Activated CD4-positive, alpha-beta memory T cell treated with anti-CD3 and anti-CD28 coated beads, Interleukin-2, amount 10 ng/mL, durations not matched to agents 7 days and 5 days (primary cell): ENCODE data around the gene MRPS31. TPM values are rescaled to one million over a fixed set of nuclear protein-coding genes. Genes with fewer than 3 reads are reported as not detected.
A peak's percentile ranks its signal among the peaks of the same experiment; 100 is the strongest.
"Not testable (repeated sequence)": the region's sequence is repeated elsewhere in the genome, so short reads cannot be mapped to it uniquely, and the experiment has no call there.

Experiments used
- CTCF ChIA-PET: fragments of 350-600 bp; sonication (Branson Sonifier 250); formaldehyde crosslinking; loops from one replicate; lab custom pipeline; 2021; ENCODE audit warnings: antibody characterized with exemption, inconsistent platforms; lab: Charles Lee
- POLR2A ChIA-PET: fragments of 350-600 bp; sonication (Branson Sonifier 250); formaldehyde crosslinking; loops from one replicate; lab custom pipeline; 2021; ENCODE audit warnings: antibody characterized with exemption; lab: Charles Lee
- DNase-seq: peaks from one replicate; pipeline ENCODE4 v3.0.0-alpha.2; 2020
- H3K27ac Mint-ChIP-seq: one replicate; pipeline ENCODE4 v1.8.0; 2021; ENCODE audit warnings: mild to moderate bottlenecking, mixed read lengths
- H3K27me3 Mint-ChIP-seq: one replicate; pipeline ENCODE4 v1.8.0; 2021; ENCODE audit warnings: mixed read lengths
- H3K36me3 Mint-ChIP-seq: one replicate; pipeline ENCODE4 v1.8.0; 2021; ENCODE audit warnings: low read depth, mixed read lengths
- H3K4me1 Mint-ChIP-seq: one replicate; pipeline ENCODE4 v1.8.0; 2021; ENCODE audit warnings: mixed read lengths
- H3K4me3 Mint-ChIP-seq: one replicate; pipeline ENCODE4 v1.8.0; 2021; ENCODE audit warnings: mild to moderate bottlenecking, mixed read lengths
- H3K9me3 Mint-ChIP-seq: one replicate; pipeline ENCODE4 v1.8.0; 2021; ENCODE audit warnings: mixed read lengths
- total RNA-seq, 2 experiments: library from RNA; stranded (reverse); gene quantifications; one replicate each; pipeline ENCODE4 v1.2.3, GENCODE V29; 2021

MRPS31 gene
- total RNA-seq, 2 experiments from 2014 or later = 31.5 to 34.0 TPM

GRCh38 chr13:40786568-40786996 is 15.6 kb upstream of the MRPS31 start:
- Mint-ChIP-seq H3K27me3 (no peaks in the 10 kb centered on the region), H3K4me1 (peaks cover 31% of the 10 kb centered on the region), H3K9me3 (no peaks in the 10 kb centered on the region), H3K27ac (peak overlapping the region; percentile 73), H3K4me3 (no peak overlapping the region), H3K36me3 (no peaks in the 10 kb centered on the region)
- POLR2A ChIA-PET = interaction anchor here (1.2 kb wide), 1 partner anchor 274 kb away, joined by 3 read pairs; the partner anchor contains the start of gene WBP4
- CTCF ChIA-PET = interaction anchor here (0.7 to 1.8 kb wide), 3 partner anchors 9 to 101 kb away, joined by 3 to 19 read pairs (median 5); no protein-coding TSS in a partner anchor
- DNase-seq = peak; percentile 35

- Mint-ChIP-seq H3K36me3 (no peaks in the 10 kb centered on the region), H3K27ac (no peak overlapping the region), H3K4me3 (no peak overlapping the region), H3K9me3 (no peaks in the 10 kb centered on the region), H3K27me3 (no peaks in the 10 kb centered on the region), H3K4me1 (peaks cover 28% of the 10 kb centered on the region)
- DNase-seq = no peak
- CTCF ChIA-PET = no interaction called here
- POLR2A ChIA-PET = no interaction called here
Measured at GRCh38 chr13:40784540-40784939, 13.6 kb upstream of the MRPS31 start.

GRCh38 chr13:40782971-40783370 is 12.0 kb upstream of the MRPS31 start:
- CTCF ChIA-PET = interaction anchor here (0.6 to 1.2 kb wide), 2 partner anchors 11 to 137 kb away, joined by 3 to 4 read pairs; no protein-coding TSS in a partner anchor
- H3K4me1 Mint-ChIP-seq = peaks cover 26% of the 10 kb centered on the region
- H3K27me3 Mint-ChIP-seq, DNase-seq, H3K9me3 Mint-ChIP-seq, H3K27ac Mint-ChIP-seq, POLR2A ChIA-PET, H3K36me3 Mint-ChIP-seq, H3K4me3 Mint-ChIP-seq: not testable (repeated sequence)

- no peaks in the 10 kb centered on the region for H3K9me3 Mint-ChIP-seq
- ChIA-PET CTCF (no interaction called here), POLR2A (interaction anchor here (0.6 kb wide), 1 partner anchor 683 kb away, joined by 3 read pairs; no protein-coding TSS in a partner anchor)
- no peak overlapping the region for H3K4me3 Mint-ChIP-seq
- H3K27ac Mint-ChIP-seq = no peak overlapping the region
- DNase-seq = no peak
- H3K36me3 Mint-ChIP-seq = no peaks in the 10 kb centered on the region
- peaks cover 26% of the 10 kb centered on the region for H3K4me1 Mint-ChIP-seq
- no peaks in the 10 kb centered on the region for H3K27me3 Mint-ChIP-seq
Measured at GRCh38 chr13:40781717-40782116, 10.7 kb upstream of the MRPS31 start.

- ChIA-PET POLR2A (no interaction called here), CTCF (interaction anchor here (1.2 kb wide), 1 partner anchor 31 kb away, joined by 3 read pairs; no protein-coding TSS in a partner anchor)
- H3K4me1 Mint-ChIP-seq = peaks cover 27% of the 10 kb centered on the region
- no peaks in the 10 kb centered on the region for H3K36me3 Mint-ChIP-seq
- no peaks in the 10 kb centered on the region for H3K9me3 Mint-ChIP-seq
- H3K27ac Mint-ChIP-seq = no peak overlapping the region
- no peak overlapping the region for H3K4me3 Mint-ChIP-seq
- no peak for DNase-seq
- H3K27me3 Mint-ChIP-seq = no peaks in the 10 kb centered on the region
Measured at GRCh38 chr13:40780822-40781401, 9.9 kb upstream of the MRPS31 start.

- H3K27ac Mint-ChIP-seq = no peak overlapping the region
- H3K27me3 Mint-ChIP-seq = no peaks in the 10 kb centered on the region
- DNase-seq = no peak
- no peaks in the 10 kb centered on the region for H3K36me3 Mint-ChIP-seq
- ChIA-PET CTCF (interaction anchor here (1.0 to 1.2 kb wide), 2 partner anchors 9 to 32 kb away, joined by 3 to 6 read pairs; partner anchors contain the start of gene SLC25A15), POLR2A (no interaction called here)
- H3K9me3 Mint-ChIP-seq = no peaks in the 10 kb centered on the region
- no peak overlapping the region for H3K4me3 Mint-ChIP-seq
- H3K4me1 Mint-ChIP-seq = peaks cover 33% of the 10 kb centered on the region
Measured at GRCh38 chr13:40779796-40780285, 8.9 kb upstream of the MRPS31 start.

GRCh38 chr13:40779049-40779448 is 8.1 kb upstream of the MRPS31 start:
- CTCF ChIA-PET = no interaction called here
- no peak overlapping the region for H3K27ac Mint-ChIP-seq
- POLR2A ChIA-PET = interaction anchor here (0.6 kb wide), 1 partner anchor 8 kb away, joined by 3 read pairs; no protein-coding TSS in a partner anchor

GRCh38 chr13:40777809-40778175 is 6.8 kb upstream of the MRPS31 start:
- H3K4me3 Mint-ChIP-seq = no peak overlapping the region
- no peaks in the 10 kb centered on the region for H3K36me3 Mint-ChIP-seq
- H3K27ac Mint-ChIP-seq = peak overlapping the region; percentile 99
- H3K27me3 Mint-ChIP-seq = no peaks in the 10 kb centered on the region
- H3K9me3 Mint-ChIP-seq = no peaks in the 10 kb centered on the region
- no peak for DNase-seq
- H3K4me1 Mint-ChIP-seq = peaks cover 34% of the 10 kb centered on the region
- ChIA-PET POLR2A (interaction anchor here (0.8 to 2.9 kb wide), 7 partner anchors 9 to 143 kb away, joined by 3 to 26 read pairs (median 6); partner anchors contain the start of gene SLC25A15), CTCF (interaction anchor here (0.6 to 2.7 kb wide), 39 partner anchors 8 to 1095 kb away, joined by 3 to 29 read pairs (median 4); partner anchors contain the start of genes FOXO1, SLC25A15 and WBP4)

More at GRCh38 chr13:40779049-40779448, 8.1 kb upstream of the MRPS31 start:
- Mint-ChIP-seq H3K36me3 (no peaks in the 10 kb centered on the region), H3K27me3 (no peaks in the 10 kb centered on the region), H3K4me1 (peaks cover 33% of the 10 kb centered on the region), H3K9me3 (no peaks in the 10 kb centered on the region), H3K4me3 (no peak overlapping the region)
- DNase-seq = no peak

GRCh38 chr13:40777166-40777808 is 6.3 kb upstream of the MRPS31 start:
- POLR2A ChIA-PET = interaction anchor here (0.7 to 2.9 kb wide), 9 partner anchors 8 to 164 kb away, joined by 3 to 26 read pairs (median 4); partner anchors contain the start of gene SLC25A15
- peak overlapping the region; percentile 99 for H3K27ac Mint-ChIP-seq

GRCh38 chr13:40776681-40777165 is 5.7 kb upstream of the MRPS31 start:
- H3K4me1 Mint-ChIP-seq = peaks cover 42% of the 10 kb centered on the region
- DNase-seq = peak; percentile 84
- peak overlapping the region; percentile 99 for H3K27ac Mint-ChIP-seq
- H3K27me3 Mint-ChIP-seq = no peaks in the 10 kb centered on the region
- ChIA-PET POLR2A (interaction anchor here (0.7 to 2.9 kb wide), 10 partner anchors 8 to 164 kb away, joined by 3 to 26 read pairs (median 4); partner anchors contain the start of gene SLC25A15), CTCF (interaction anchor here (0.7 to 2.7 kb wide), 34 partner anchors 9 to 1094 kb away, joined by 3 to 29 read pairs (median 4); partner anchors contain the start of genes FOXO1, SLC25A15 and WBP4)
- H3K36me3 Mint-ChIP-seq = no peaks in the 10 kb centered on the region
- H3K4me3 Mint-ChIP-seq = peak overlapping the region; percentile 66
- H3K9me3 Mint-ChIP-seq = no peaks in the 10 kb centered on the region

More at GRCh38 chr13:40777166-40777808, 6.3 kb upstream of the MRPS31 start:
- Mint-ChIP-seq H3K27me3 (no peaks in the 10 kb centered on the region), H3K9me3 (no peaks in the 10 kb centered on the region), H3K4me1 (peaks cover 38% of the 10 kb centered on the region), H3K36me3 (no peaks in the 10 kb centered on the region), H3K4me3 (peak overlapping the region; percentile 66)
- peak; percentile 56 for DNase-seq
- CTCF ChIA-PET = interaction anchor here (0.6 to 2.7 kb wide), 43 partner anchors 8 to 1094 kb away, joined by 3 to 29 read pairs (median 4); partner anchors contain the start of genes FOXO1, SLC25A15 and WBP4

- no peaks in the 10 kb centered on the region for H3K36me3 Mint-ChIP-seq
- peak overlapping the region; percentile 66 for H3K4me3 Mint-ChIP-seq
- peak overlapping the region; percentile 99 for H3K27ac Mint-ChIP-seq
- CTCF ChIA-PET = interaction anchor here (1.4 to 2.7 kb wide), 5 partner anchors 11 to 93 kb away, joined by 3 to 29 read pairs (median 8); no protein-coding TSS in a partner anchor
- POLR2A ChIA-PET = interaction anchor here (0.8 to 2.9 kb wide), 6 partner anchors 11 to 145 kb away, joined by 3 to 26 read pairs (median 4); partner anchors contain the start of gene SLC25A15
- peaks cover 44% of the 10 kb centered on the region for H3K4me1 Mint-ChIP-seq
- no peaks in the 10 kb centered on the region for H3K9me3 Mint-ChIP-seq
- peak; percentile 56 for DNase-seq
- H3K27me3 Mint-ChIP-seq = no peaks in the 10 kb centered on the region
Measured at GRCh38 chr13:40776232-40776631, 5.2 kb upstream of the MRPS31 start.

- peaks cover 57% of the 10 kb centered on the region for H3K4me1 Mint-ChIP-seq
- CTCF ChIA-PET = interaction anchor here (1.8 kb wide), 1 partner anchor 13 kb away, joined by 5 read pairs; no protein-coding TSS in a partner anchor
- no peak for DNase-seq
- peaks cover 4% of the 10 kb centered on the region for H3K36me3 Mint-ChIP-seq
- no peaks in the 10 kb centered on the region for H3K9me3 Mint-ChIP-seq
- H3K27ac Mint-ChIP-seq = no peak overlapping the region
- no peaks in the 10 kb centered on the region for H3K27me3 Mint-ChIP-seq
- POLR2A ChIA-PET = no interaction called here
- H3K4me3 Mint-ChIP-seq = no peak overlapping the region
Measured at GRCh38 chr13:40774672-40775071, 3.7 kb upstream of the MRPS31 start.
